HG03095 (cell line): ENCODE data around the gene HHIPL1.

Experiments used
- ATAC-seq: cut with Tn5 transposase; IDR thresholded peaks from one replicate; pipeline ENCODE4 v1.9.1; 2021; ENCODE audit warnings: moderate library complexity; ENCODE audit not compliant: unreplicated experiment

HHIPL1 gene

DNA sequence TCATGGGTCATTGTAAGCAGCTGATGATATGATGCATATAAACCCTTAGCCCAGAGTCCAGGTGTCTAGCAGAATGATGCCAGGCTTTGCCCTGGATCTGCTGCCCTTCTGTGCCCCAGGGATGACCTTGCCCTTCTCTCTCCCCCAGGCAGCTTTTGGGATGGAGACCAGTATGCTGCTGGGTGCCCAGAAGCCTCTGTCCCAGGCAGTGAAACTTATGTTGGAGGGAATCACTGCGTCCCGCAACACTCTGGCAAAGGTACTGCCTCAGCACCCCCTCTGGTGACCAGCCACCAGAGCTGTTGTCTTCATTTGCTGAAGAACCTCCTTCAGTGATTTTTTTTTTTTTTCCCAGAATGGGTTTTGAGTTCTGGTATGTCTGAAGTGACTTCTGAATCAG lies 62.5 kb downstream of the HHIPL1 start:
- no peak for ATAC-seq

- no peak for ATAC-seq
Observed at GRCh38 chr14:99707921-99708320, 63.0 kb downstream of the HHIPL1 start.

- no peak for ATAC-seq
Observed at GRCh38 chr14:99708449-99708848, 63.5 kb downstream of the HHIPL1 start.

DNA sequence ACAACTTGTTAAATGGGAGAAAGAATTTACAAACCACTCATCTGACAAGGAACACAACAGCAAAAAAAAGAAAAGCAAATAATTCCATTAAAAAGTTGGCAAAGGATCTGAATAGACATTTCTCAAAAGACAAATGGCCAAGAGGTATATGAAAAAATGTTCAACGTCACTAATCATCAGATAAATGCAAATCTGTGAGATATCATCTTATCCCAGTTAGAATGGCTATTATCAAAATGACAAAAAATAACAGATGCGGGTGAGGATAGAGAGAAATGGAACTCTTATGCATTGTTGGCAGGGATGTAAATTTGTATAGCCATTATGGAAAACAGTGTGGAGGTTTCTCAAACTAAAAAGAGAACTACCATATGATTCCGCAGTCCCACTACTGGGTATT lies 69.0 kb downstream of the HHIPL1 start:
- no peak for ATAC-seq

DNA sequence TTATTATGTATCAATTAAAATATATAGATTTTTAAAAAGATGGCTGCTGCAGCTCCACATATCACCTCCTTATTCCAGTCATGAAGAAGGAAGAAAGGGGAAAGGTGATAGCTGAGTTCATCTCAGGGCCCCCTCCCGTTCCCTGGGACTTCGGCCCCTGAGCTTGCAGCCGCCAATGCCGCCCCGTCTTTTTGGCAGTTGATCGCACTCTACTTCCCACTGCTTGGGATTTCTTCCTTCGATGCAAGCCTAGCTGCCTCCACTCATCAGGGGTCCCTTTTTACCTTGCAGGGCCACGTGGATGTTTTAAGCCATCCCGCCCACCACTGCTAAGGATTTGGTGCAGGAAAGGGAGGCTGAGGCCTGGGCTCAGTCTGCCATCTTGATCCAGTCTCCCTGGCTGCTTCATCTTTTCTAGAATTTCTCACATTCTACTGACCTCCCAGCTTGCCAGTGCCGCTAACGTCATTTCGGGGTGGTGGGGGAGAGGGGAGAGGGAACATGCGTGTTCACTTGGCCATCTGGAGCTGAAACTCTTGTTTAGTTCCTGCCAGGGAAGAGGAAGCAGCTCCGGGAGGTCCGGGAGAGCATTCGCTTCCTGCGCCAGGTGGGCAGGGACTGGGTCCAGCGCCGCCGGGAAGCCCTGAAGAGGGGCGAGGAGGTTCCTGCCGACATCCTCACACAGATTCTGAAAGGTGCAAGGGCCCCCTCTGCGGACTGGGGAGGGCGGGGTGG lies 70.5 kb downstream of the HHIPL1 start:
- no peak for ATAC-seq

- no peak for ATAC-seq
Observed at GRCh38 chr14:99716091-99716849, 71.3 kb downstream of the HHIPL1 start.

- no peak for ATAC-seq
Observed at GRCh38 chr14:99716850-99717681, 72.1 kb downstream of the HHIPL1 start.

- ATAC-seq, result no peak
Observed at GRCh38 chr14:99717682-99718013, 72.7 kb downstream of the HHIPL1 start.

DNA sequence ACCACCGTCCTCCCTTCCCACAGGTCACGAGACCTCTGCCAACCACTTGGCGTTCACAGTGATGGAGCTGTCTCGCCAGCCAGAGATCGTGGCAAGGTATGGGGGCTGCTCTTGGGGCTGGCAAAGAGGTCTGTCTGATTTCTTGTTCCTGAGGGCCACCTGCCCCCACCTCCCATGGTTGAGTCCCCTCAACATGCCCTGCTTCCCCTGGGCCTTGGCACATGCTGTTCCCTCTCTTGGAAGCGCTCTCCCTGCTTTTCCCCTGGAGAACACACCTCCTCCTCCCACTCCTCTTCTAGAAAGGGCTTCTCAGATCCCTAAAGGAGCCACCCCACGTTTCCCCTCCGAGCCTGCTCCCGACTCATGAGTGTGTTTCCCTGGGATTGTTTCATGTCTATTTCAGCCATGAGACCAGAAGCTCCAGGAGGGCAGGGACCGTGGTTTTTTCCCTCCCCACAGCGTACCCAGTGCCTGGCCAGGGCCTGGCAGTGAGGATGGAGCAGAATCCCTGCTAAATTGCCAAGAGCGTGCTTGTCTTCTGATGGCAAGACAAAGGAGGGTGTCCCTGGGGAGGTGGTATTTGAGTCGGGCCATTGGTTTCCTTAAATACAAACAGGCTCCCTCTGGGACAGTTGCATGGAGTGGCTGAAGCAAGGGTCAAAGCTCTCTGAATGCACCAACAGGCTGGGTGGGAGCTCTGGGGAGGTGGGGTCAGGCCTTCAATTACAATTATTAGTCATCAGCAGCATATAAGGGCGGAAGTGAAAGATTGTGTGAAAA lies 73.3 kb downstream of the HHIPL1 start:
- peak; percentile 77 for ATAC-seq

DNA sequence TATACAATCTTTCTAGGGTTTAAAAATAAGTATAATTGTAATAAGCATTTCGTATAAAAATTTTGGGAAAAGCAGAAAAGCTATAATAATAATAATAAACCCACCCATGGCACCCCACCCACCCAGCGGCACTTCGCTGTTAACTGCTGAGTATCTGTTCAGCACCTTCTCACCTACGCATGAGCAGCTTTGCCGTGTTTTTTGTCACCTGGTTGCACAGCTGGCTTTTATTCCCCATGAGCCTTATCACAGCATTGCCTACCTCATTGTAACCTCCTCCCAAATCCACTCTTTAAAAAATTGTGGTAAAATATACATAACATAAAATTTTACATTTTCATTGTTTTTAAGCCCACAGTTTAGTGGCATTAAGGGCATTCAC lies 73.9 kb downstream of the HHIPL1 start:
- peak; percentile 47 for ATAC-seq

GRCh38 chr14:99720941-99721791 lies 76.2 kb downstream of the HHIPL1 start:
- no peak for ATAC-seq

DNA sequence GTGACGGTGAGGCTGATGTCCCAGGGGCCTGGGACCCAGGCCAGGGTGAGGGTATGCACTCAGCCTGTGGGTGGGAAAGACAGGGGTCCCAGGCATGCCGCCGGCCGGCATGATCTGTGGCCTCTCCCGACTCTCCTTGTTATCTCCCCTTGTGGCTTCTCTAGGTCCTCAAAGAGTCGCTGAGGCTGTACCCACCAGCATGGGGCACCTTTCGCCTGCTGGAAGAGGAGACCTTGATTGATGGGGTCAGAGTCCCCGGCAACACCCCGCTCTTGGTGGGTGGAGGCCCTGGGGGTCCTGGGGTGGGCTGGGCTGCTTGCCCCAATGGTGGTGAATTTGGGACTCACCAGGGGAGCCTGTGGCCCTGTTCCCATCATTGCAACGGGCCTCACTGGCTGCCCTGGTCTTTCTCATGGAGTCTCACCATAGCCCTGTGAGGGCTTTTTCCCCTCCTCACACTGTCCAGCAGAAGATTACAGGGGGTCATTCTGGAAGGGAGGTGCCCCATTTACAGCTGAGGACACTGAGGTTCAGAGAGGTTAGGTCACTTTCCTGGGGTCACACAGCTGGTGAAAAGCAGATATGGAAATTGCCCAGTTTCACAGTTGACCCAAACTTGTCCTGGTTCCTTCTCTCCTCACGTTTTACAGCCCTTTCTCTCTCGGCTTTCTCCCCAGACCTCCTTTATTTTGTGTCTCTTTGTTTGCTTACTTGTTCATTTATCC lies 77.0 kb downstream of the HHIPL1 start:
- ATAC-seq, result no peak

DNA sequence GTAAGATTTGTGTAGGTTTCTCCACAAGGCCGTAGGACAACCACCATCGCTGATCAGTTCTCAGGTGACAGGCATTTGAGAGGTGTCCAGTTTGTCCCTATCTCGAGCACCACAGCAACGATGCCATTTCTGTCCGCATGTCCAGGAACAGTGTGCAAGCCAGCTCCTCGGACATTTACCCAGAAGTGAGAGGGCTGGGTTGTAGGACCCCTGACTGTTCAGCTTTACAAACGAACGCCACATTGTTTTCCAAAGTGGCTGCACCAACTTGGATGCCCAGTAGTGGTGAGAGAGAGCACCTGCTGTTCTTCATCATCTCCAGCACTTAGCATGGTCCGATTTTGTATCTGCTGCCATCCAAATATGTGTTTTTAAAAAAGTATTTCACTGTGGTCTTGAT lies 77.8 kb downstream of the HHIPL1 start:
- no peak for ATAC-seq

GRCh38 chr14:99724196-99724891 lies 79.4 kb downstream of the HHIPL1 start:
- ATAC-seq, result no peak

DNA sequence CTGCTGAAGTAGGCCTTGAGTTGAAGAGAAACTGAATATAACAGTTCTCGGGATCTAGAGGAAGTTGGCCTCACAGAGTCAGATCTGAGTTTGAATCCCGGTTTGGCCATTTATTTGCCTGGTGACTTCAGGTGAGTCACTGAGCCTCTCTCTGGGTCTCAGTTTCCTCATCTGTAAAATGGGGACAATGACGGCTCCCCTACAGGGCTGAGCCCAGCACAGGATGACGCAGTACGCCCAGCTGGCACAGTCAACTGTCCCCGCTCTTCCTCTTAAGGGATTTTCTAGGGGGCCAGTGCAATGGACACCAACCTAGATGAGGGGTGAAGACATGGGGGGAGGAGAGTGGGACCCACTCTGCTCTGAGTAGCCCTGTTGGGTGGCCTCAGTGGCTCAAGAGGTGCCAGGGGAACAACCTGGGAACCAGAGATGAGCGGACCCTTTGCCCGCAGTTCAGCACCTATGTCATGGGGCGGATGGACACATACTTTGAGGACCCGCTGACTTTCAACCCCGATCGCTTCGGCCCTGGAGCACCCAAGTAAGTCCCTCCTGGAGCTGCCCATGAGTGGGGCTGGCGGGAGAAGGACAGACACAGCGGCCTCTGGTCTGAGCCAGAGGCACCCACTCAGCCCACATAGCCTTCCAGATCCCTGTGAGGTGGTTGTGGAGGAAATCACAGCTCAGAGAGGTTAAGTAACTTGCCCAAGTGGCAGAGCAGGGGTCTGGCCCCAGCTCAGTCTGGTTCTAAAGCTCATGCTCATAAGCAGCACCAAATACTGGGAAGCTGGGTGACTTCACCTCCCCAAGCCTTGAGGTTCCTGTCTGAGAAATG lies 80.2 kb downstream of the HHIPL1 start:
- no peak for ATAC-seq

GRCh38 chr14:99725774-99726537 lies 81.0 kb downstream of the HHIPL1 start:
- no peak for ATAC-seq

DNA sequence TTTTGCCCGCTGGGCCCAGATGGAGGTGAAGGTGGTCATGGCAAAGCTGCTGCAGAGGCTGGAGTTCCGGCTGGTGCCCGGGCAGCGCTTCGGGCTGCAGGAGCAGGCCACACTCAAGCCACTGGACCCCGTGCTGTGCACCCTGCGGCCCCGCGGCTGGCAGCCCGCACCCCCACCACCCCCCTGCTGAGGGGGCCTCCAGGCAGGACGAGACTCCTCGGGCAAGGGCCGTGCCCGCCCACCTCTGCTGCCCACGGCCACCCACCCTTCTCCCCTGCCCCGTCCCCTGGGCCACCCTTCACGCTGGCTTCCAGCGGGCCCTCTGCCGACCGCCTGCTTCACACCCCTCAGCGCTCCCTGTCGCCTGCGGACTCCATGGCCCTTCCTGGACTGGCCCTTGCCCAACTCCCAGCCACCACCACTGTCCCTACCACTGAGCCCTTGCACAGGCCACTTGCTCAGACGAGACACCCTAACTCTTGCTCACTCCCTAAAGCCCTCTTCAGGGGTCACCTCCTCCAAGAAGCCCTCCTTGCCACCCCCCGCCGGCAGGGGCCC lies 81.7 kb downstream of the HHIPL1 start:
- ATAC-seq, result no peak
